Nephron progenitor cell (in vitro differentiated cells): ENCODE results near the gene UBXN7.
"Not testable (repeated sequence)": the region's sequence is repeated elsewhere in the genome, so short reads cannot be mapped to it uniquely, and the experiment has no call there.

Experiments used
- DNase-seq: peaks from one replicate; pipeline ENCODE4 v3.0.0; 2021
- H3K27ac Mint-ChIP-seq: 2 replicates; pipeline ENCODE4 v1.8.0; 2021; ENCODE audit warnings: mild to moderate bottlenecking, moderate library complexity, mixed read lengths
- H3K27me3 Mint-ChIP-seq: 2 replicates; pipeline ENCODE4 v1.8.0; 2021; ENCODE audit warnings: mild to moderate bottlenecking, low read depth, mixed read lengths; ENCODE audit not compliant: poor library complexity
- H3K36me3 Mint-ChIP-seq: 2 replicates; pipeline ENCODE4 v1.8.0; 2021; ENCODE audit warnings: low read depth, mixed read lengths
- H3K4me1 Mint-ChIP-seq: 2 replicates; pipeline ENCODE4 v1.8.0; 2021; ENCODE audit warnings: mixed read lengths
- H3K4me3 Mint-ChIP-seq: 2 replicates; pipeline ENCODE4 v1.8.0; 2021; ENCODE audit warnings: mild to moderate bottlenecking, moderate library complexity, mixed read lengths
- H3K9me3 Mint-ChIP-seq: 2 replicates; pipeline ENCODE4 v1.8.0; 2021; ENCODE audit warnings: mild to moderate bottlenecking, moderate library complexity, mixed read lengths
- TF ChIP-seq, protein P1 (sequence below): fragments of 200-600 bp; sonication (generic); IDR thresholded peaks from 2 replicates; pipeline ENCODE4 v1.5.0; 2021; ENCODE audit warnings: antibody characterized with exemption

The UBXN7 gene

DNA sequence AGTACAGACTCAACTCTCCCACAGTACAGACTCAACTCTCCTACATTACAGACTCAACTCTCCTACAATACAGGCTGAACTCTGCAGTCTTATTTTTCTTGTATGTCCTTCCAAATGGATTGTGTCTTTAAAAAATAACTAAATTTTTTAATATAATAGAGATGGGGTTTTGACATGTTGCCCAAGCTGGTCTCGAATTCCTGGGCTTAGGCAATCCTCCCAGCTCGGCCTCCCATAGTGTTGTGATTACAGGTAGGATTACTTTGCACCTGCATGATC lies 31.2 kb upstream of the UBXN7 start:
- DNase-seq, result no peak
- TF ChIP-seq, protein P1, sequence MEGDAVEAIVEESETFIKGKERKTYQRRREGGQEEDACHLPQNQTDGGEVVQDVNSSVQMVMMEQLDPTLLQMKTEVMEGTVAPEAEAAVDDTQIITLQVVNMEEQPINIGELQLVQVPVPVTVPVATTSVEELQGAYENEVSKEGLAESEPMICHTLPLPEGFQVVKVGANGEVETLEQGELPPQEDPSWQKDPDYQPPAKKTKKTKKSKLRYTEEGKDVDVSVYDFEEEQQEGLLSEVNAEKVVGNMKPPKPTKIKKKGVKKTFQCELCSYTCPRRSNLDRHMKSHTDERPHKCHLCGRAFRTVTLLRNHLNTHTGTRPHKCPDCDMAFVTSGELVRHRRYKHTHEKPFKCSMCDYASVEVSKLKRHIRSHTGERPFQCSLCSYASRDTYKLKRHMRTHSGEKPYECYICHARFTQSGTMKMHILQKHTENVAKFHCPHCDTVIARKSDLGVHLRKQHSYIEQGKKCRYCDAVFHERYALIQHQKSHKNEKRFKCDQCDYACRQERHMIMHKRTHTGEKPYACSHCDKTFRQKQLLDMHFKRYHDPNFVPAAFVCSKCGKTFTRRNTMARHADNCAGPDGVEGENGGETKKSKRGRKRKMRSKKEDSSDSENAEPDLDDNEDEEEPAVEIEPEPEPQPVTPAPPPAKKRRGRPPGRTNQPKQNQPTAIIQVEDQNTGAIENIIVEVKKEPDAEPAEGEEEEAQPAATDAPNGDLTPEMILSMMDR, result no peak
- no peak overlapping the region for H3K4me3 Mint-ChIP-seq
- peaks cover 4% of the 10 kb centered on the region for H3K9me3 Mint-ChIP-seq
- peaks cover 3% of the 10 kb centered on the region for H3K27me3 Mint-ChIP-seq
- H3K36me3 Mint-ChIP-seq, result peaks cover 31% of the 10 kb centered on the region
- no peaks in the 10 kb centered on the region for H3K4me1 Mint-ChIP-seq
- H3K27ac Mint-ChIP-seq, result no peak overlapping the region

DNA sequence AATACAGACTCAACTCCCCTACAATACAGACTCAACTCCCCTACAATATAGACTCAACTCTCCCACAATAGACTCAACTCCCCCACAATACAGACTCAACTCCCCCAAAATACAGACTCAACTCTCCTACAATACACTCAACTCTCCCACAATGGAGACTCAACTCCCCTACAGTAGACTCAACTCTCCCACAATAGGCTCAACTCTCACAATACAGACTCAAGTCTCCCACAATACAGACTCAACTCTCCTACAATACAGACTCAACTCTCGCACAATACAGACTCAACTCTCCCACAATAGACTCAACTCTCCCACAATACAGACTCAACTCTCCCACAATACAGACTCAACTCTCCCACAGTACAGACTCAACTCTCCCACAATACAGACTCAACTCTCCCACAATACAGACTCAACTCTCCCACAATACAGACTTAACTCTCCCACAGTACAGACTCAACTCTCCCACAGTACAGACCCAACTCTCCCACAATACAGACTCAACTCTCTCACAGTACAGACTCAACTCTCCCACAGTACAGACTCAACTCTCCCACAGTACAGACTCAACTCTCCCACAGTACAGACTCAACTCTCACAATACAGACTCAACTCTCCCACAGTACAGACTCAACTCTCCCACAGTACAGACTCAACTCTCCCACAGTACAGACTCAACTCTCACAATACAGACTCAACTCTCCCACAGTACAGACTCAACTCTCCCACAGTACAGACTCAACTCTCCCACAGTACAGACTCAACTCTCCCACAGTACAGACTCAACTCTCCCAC lies 30.7 kb upstream of the UBXN7 start:
- H3K27ac Mint-ChIP-seq, H3K4me3 Mint-ChIP-seq, DNase-seq, H3K27me3 Mint-ChIP-seq, H3K4me1 Mint-ChIP-seq, H3K9me3 Mint-ChIP-seq: not testable (repeated sequence)
- H3K36me3 Mint-ChIP-seq, result peaks cover 26% of the 10 kb centered on the region

DNA sequence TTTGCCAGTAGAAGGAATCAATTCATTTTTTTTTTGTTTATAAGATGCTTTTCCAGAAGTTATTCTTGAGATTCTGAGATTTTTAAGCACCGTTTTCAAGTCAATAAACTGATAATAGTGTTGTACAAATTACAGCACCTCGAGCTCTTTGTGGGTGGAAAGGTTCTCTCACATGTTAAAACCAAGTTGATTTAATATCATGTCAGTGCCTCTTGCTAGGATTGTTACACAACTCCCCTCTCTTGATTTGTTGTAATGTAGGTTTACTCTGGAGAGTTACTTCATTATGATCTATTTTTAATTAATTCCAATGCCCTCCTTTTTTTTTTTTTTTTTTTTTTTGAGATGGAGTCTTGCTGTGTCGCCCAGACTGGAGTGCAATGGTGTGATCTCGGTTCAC lies 25.8 kb upstream of the UBXN7 start:
- Mint-ChIP-seq H3K9me3 (no peaks in the 10 kb centered on the region), H3K36me3 (peaks cover 14% of the 10 kb centered on the region), H3K27ac (no peak overlapping the region), H3K27me3 (peaks cover 3% of the 10 kb centered on the region), H3K4me1 (no peaks in the 10 kb centered on the region), H3K4me3 (no peak overlapping the region)
- no peak for DNase-seq
- TF ChIP-seq, protein P1, result no peak

DNA sequence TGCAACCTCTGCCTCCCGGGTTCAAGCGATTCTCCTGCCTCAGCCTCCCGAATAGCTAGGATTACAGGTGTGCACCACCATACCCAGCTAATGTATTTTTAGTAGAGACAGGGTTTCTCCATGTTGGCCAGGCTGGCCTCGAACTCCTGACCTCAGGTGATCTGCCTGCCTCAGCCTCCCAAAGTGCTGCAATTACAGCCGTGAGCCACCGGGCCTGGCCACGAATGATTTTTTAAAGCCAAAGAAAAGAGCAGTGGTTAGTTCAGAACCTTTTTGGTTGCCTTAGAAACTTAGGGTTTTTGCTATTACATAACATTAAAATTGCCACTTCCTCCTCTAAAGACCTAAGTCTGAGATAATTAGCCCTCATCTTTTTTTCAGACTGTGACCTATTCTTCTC lies 25.2 kb upstream of the UBXN7 start:
- not testable (repeated sequence) for H3K4me3 Mint-ChIP-seq

DNA sequence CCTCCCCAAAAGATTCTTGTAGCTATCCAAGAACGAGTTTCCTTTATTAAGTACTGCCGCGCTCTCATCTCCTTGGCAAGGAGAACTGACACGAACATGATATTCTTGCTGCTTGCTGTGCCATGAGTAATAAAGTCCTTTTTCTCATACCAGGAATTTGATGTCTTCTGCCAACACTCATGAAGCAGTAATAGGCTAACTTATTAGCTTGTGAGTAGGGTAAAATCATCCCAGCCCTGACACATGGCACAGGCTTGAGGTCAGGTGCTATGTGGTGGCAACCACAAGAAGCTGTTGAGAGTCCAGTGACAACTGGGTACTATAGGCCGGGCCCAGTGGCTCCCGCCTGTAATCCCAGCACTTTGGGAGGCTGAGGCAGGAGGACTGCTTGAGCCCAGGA lies 22.7 kb upstream of the UBXN7 start:
- no peaks in the 10 kb centered on the region for H3K4me1 Mint-ChIP-seq
- peaks cover 2% of the 10 kb centered on the region for H3K27me3 Mint-ChIP-seq
- H3K36me3 Mint-ChIP-seq, result no peaks in the 10 kb centered on the region
- H3K4me3 Mint-ChIP-seq, result no peak overlapping the region
- TF ChIP-seq, protein P1, result no peak
- no peak for DNase-seq
- H3K9me3 Mint-ChIP-seq, result no peaks in the 10 kb centered on the region
- H3K27ac Mint-ChIP-seq, result peak overlapping the region; percentile 19

More for the DNA sequence above, 25.2 kb upstream of the UBXN7 start:
- not testable (repeated sequence) for DNase-seq, H3K27me3 Mint-ChIP-seq, H3K9me3 Mint-ChIP-seq, H3K4me1 Mint-ChIP-seq, H3K27ac Mint-ChIP-seq
- peaks cover 14% of the 10 kb centered on the region for H3K36me3 Mint-ChIP-seq

DNA sequence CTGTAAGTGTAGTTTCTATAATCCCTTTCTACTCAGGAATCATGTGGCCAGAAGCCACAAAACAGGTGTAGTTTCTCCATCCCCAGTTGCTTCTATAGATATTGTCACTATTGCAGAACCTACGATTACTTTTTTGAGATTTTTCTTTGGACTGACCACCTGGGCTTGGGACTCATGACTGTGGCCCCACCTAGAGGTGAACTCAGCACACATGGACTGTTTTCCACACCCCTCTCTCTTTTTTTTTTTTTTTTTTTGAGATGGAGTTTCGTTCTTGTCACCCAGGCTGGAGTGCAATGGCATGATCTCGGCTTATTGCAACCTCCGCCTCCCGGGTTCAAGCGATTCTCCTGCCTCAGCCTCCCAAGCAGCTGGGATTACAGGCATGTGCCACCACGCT lies 13.2 kb upstream of the UBXN7 start:
- not testable (repeated sequence) for DNase-seq, H3K27ac Mint-ChIP-seq, H3K4me3 Mint-ChIP-seq, H3K36me3 Mint-ChIP-seq, H3K9me3 Mint-ChIP-seq
- Mint-ChIP-seq H3K27me3 (peaks cover 13% of the 10 kb centered on the region), H3K4me1 (peaks cover 19% of the 10 kb centered on the region)

DNA sequence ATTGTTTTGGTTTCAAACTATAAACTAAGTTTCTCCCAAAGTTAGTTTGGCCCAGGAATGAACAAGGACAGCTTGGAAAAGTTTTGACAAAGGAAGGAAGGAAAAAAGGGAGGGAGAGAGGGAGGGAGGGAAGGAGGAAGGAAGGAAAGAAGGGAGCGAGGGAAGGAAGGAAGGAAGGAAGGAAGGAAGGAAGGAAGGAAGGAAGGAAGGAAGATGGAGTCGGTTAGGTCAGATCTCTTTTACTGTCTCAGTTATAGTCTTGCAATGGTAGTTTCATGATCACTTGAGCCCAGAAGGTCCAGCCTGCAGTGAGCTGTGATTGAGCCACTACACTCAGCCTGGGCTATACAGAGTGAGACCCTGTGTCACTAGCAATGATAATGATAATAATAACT lies 12.3 kb upstream of the UBXN7 start:
- Mint-ChIP-seq H3K27me3 (peaks cover 7% of the 10 kb centered on the region), H3K4me3 (no peak overlapping the region), H3K4me1 (peaks cover 19% of the 10 kb centered on the region), H3K27ac (peak overlapping the region; percentile 64), H3K9me3 (no peaks in the 10 kb centered on the region), H3K36me3 (no peaks in the 10 kb centered on the region)
- no peak for DNase-seq
- TF ChIP-seq, protein P1, result no peak
